ENCODE results near the gene GALNT15.

DNA sequence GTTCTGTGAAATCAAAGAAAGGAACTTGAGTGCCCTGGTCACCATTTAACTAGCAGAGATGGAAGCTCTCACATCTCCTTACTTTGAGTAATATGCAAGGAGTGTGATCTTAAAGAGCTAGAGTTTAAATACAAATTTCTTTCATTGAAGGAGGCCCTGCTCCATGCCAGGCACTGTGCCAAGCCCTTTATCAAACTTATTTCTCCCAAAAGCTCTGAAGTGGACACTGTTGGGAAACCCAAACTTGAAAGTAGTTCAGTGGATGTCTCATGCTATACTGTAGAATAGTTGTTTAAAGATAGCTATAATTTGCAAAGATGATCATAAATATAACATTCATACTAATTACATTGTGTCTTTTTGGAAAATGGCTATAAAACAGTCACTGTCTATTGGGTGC lies 17.1 kb downstream of the GALNT15 start:
- TF ChIP-seq CTCF (IDR thresholded peaks at IDR 0.05; ENCODE audit: borderline replicate concordance, extremely low read depth, low read length, poor library complexity, severe bottlenecking), result no peak
- no peak for TF ChIP-seq EZH2 (IDR thresholded peaks at IDR 0.05; ENCODE audit: borderline replicate concordance, low read depth, low read length, severe bottlenecking)
